GM21367 (cell line): ENCODE data around the gene RASSF5.

ENCODE experiments used
- ATAC-seq: cut with Tn5 transposase; IDR thresholded peaks from one replicate; pipeline ENCODE4 v1.9.1; 2021; ENCODE audit not compliant: unreplicated experiment

The RASSF5 gene

GRCh38 chr1:206544562-206545257, 37.4 kb downstream of the RASSF5 start:
- no peak for ATAC-seq

GRCh38 chr1:206545351-206545750, 38.0 kb downstream of the RASSF5 start:
- ATAC-seq = no peak

GRCh38 chr1:206547104-206547503, 39.8 kb downstream of the RASSF5 start:
- ATAC-seq = no peak

- ATAC-seq = no peak
Observed at GRCh38 chr1:206550446-206550845, 43.1 kb downstream of the RASSF5 start.

- no peak for ATAC-seq
Observed at GRCh38 chr1:206551296-206551985, 44.1 kb downstream of the RASSF5 start.

GRCh38 chr1:206551986-206552326, 44.6 kb downstream of the RASSF5 start:
- ATAC-seq = no peak

GRCh38 chr1:206554211-206554610, 46.9 kb downstream of the RASSF5 start:
- ATAC-seq = no peak

- ATAC-seq = no peak
Observed at GRCh38 chr1:206554701-206555472, 47.6 kb downstream of the RASSF5 start.

- ATAC-seq = no peak
Observed at GRCh38 chr1:206555473-206555935, 48.2 kb downstream of the RASSF5 start.

- no peak for ATAC-seq
Observed at GRCh38 chr1:206556047-206556749, 48.9 kb downstream of the RASSF5 start.

GRCh38 chr1:206556750-206557635, 49.7 kb downstream of the RASSF5 start:
- ATAC-seq = peak; percentile 40

GRCh38 chr1:206557636-206558473, 50.5 kb downstream of the RASSF5 start:
- ATAC-seq = no peak

GRCh38 chr1:206558794-206559671, 51.7 kb downstream of the RASSF5 start:
- no peak for ATAC-seq

GRCh38 chr1:206559672-206559995, 52.3 kb downstream of the RASSF5 start:
- no peak for ATAC-seq

GRCh38 chr1:206560007-206560716, 52.8 kb downstream of the RASSF5 start:
- no peak for ATAC-seq

GRCh38 chr1:206563367-206564207, 56.3 kb downstream of the RASSF5 start:
- peak; percentile 21 for ATAC-seq

GRCh38 chr1:206565995-206566394, 58.7 kb downstream of the RASSF5 start:
- no peak for ATAC-seq
